GM12878 (cell line): ENCODE measurements around the gene HBB. TPM values are rescaled to one million over a fixed set of nuclear protein-coding genes. Genes with fewer than 3 reads are reported as not detected.

Experiments
- ATAC-seq: fragments of 200-7000 bp; cut with Tn5 transposase; 3 replicates; pipeline ENCODE4 v1.9.1; 2020; ENCODE audit warnings: mild to moderate bottlenecking, moderate library complexity
- Bru-seq: library from RNA; stranded (reverse); fragments of 400-500 nt; gene quantifications from one replicate; lab custom pipeline; 2021; lab: Mats Ljungman, UMichigan
- BruChase-seq, 2 experiments: library from RNA; stranded (reverse); fragments of 400-500 nt; gene quantifications; one replicate each; lab custom pipeline; 2021; lab: Mats Ljungman, UMichigan
- BruUV-seq: library from RNA; stranded (reverse); fragments of 400-500 nt; replicated peaks from 2 replicates; lab custom pipeline; 2021; lab: Mats Ljungman, UMichigan
- CTCF ChIA-PET: fragments of 300-600 bp; sonication (Branson Sonifier 250); formaldehyde crosslinking; extraction: SDS; loops from one replicate; lab custom pipeline; 2021; ENCODE audit warnings: inconsistent platforms; lab: Yijun Ruan, JAX
- POLR2A ChIA-PET: fragments of 350-600 bp; formaldehyde crosslinking; extraction: SDS; loops from one replicate; lab custom pipeline; 2021; ENCODE audit warnings: inconsistent platforms; lab: Charles Lee
- RAD21 ChIA-PET: fragments of 300-600 bp; sonication (Branson Sonifier 250); formaldehyde crosslinking; loops from one replicate; lab custom pipeline; 2023; ENCODE audit warnings: antibody characterized with exemption; ENCODE audit not compliant: unreplicated experiment; lab: Charles Lee
- SMC1A ChIA-PET: fragments of 300-600 bp; sonication (Branson Sonifier 250); formaldehyde crosslinking; loops from one replicate; lab custom pipeline; 2023; ENCODE audit not compliant: unreplicated experiment, uncharacterized antibody; lab: Charles Lee
- DNase-seq: peaks from one replicate; pipeline ENCODE4 v3.0.0-alpha.2; 2011; ENCODE audit warnings: low read depth, low spot score
- FAIRE-seq: peaks from 3 replicates; lab custom pipeline; 2011; peaks lifted over from hg19 to GRCh38; lab: Jason Lieb, UNC
- H2AFZ ChIP-seq: 2 replicates; pipeline ENCODE4 v1.6.0; 2011; ENCODE audit warnings: low read depth, low read length, control low read depth; ENCODE audit not compliant: control insufficient read depth
- H3K27ac ChIP-seq: 2 replicates; pipeline ENCODE4 v1.5.1; 2011; ENCODE audit warnings: control low read depth; ENCODE audit not compliant: control insufficient read depth, insufficient read depth
- H3K27me3 ChIP-seq, 2 experiments: replicated peaks in 1 of 2; 2 replicates each; pipeline versions ENCODE4 v1.6.0 to v1.6.1; 2011; ENCODE audit warnings: low read length in 1 of 2; ENCODE audit not compliant: control insufficient read depth in 2 of 2, insufficient read depth in 2 of 2
- H3K36me3 ChIP-seq, 2 experiments: 2 replicates each; pipeline ENCODE4 v1.5.1; 2011; ENCODE audit warnings: low read length in 1 of 2; ENCODE audit not compliant: control insufficient read depth in 2 of 2, insufficient read depth in 2 of 2
- H3K4me1 ChIP-seq: 2 replicates; pipeline ENCODE4 v1.6.1; 2011; ENCODE audit warnings: mild to moderate bottlenecking, low read length, moderate library complexity, mixed read lengths; ENCODE audit not compliant: control insufficient read depth, insufficient read depth
- H3K4me2 ChIP-seq: 2 replicates; pipeline ENCODE4 v1.6.0; 2011; ENCODE audit warnings: control low read depth; ENCODE audit not compliant: control insufficient read depth, insufficient read depth
- H3K4me3 ChIP-seq: fragments of 200-600 bp; sonication (generic); 2 replicates; pipeline ENCODE4 v1.5.1; 2016
- H3K79me2 ChIP-seq: 2 replicates; pipeline ENCODE4 v1.6.0; 2011; ENCODE audit warnings: low read length; ENCODE audit not compliant: control insufficient read depth, insufficient read depth
- H3K9ac ChIP-seq: 2 replicates; pipeline ENCODE4 v1.8.0; 2011; ENCODE audit warnings: low read length, control low read depth, mixed read lengths; ENCODE audit not compliant: control insufficient read depth, insufficient read depth
- H3K9me3 ChIP-seq: replicated peaks from 3 replicates; pipeline ENCODE4 v1.5.1; 2011; ENCODE audit warnings: mild to moderate bottlenecking, low read length; ENCODE audit not compliant: control insufficient read depth, insufficient read depth
- H4K20me1 ChIP-seq: 2 replicates; pipeline ENCODE4 v1.6.0; 2011; ENCODE audit not compliant: control insufficient read depth, insufficient read depth
- RBBP5 ChIP-seq: fragments of 200-600 bp; sonication (generic); conservative IDR thresholded peaks from 2 replicates; pipeline ENCODE4 v1.6.1; 2016
- WGBS: methylation state at CpG from one replicate; pipeline ENCODE4 v1.1.6; 2016; ENCODE audit warnings: low lambda C conversion rate; ENCODE audit not compliant: insufficient replicate concordance, insufficient coverage; ENCODE audit errors: missing lambda C conversion rate; 5-methylcytosine and 5-hydroxymethylcytosine counted together
- in situ Hi-C: fragments of 300-500 bp; cut with MboI; formaldehyde crosslinking; loops from 9 replicates; pipeline ENCODE4 v1.14.3; 2018; ENCODE audit warnings: mixed read lengths
- intact Hi-C: fragments of 100-400 bp; cut with micrococcal nuclease; formaldehyde crosslinking; loops from one replicate; pipeline ENCODE4 v1.14.2; 2022; ENCODE audit not compliant: unreplicated experiment
- long read RNA-seq, 2 experiments: library from polyadenylated mRNA; unstranded; transcript quantifications; one replicate each; pipeline ENCODE4 v2.0.0, GENCODE V29; 2019 to 2020
- polyA minus RNA-seq, 3 experiments: library from RNA; depleted of rRNA, polyadenylated mRNA; stranded (reverse); fragments of >200 nt; gene quantifications; 2 replicates each; pipeline ENCODE4 v1.2.3, GENCODE V29; 2011
- polyA plus RNA-seq, 11 experiments: library from polyadenylated mRNA; depleted of rRNA in 4 of 11; unstranded in 6 of 11; stranded (reverse) in 5 of 11; fragments of >200 nt; fragmentation: Nextera tagmentation in 4 of 11; fragmentation: Illumina TruSeq in 1 of 11; extraction: Ambion mirVana in 4 of 11; extraction: Trizol in 1 of 11; gene quantifications; 1 replicate in 1 of 11; 2 replicates in 10 of 11; pipeline versions ENCODE4 v1.2.1 to v1.2.3, GENCODE V29; 2011 to 2016; ENCODE audit warnings: inconsistent platforms in 2 of 11, missing spikeins in 2 of 11, low read depth in 1 of 11
- total RNA-seq, 4 experiments: library from RNA; depleted of rRNA in 3 of 4; stranded (reverse); fragments of >200 nt in 3 of 4; fragmentation: Illumina TruSeq in 1 of 4; extraction: Trizol in 1 of 4; gene quantifications; 2 replicates each; pipeline versions ENCODE4 v1.2.1 to v1.2.3, GENCODE V29; 2013 to 2021
- TF ChIP-seq, protein P1 (sequence below): IDR thresholded peaks from 2 replicates; pipeline ENCODE4 v1.6.1; 2012; ENCODE audit warnings: low read depth, low read length, improper control_type of control experiment

The HBB gene
- total RNA-seq (2013; cell fraction: nucleolus; rRNA removed): not detected in 2 replicates
- total RNA-seq (2014; rRNA removed): not detected in 2 replicates
- not detected in 2 replicates for total RNA-seq (2014; rRNA removed; fragmentation: Illumina TruSeq; extraction: Trizol)
- 0.36 TPM in 1 of 2 replicates, not detected in the other for total RNA-seq (2021)
- polyA plus RNA-seq (2011; ENCODE audit: low read depth): not detected
- not detected in 2 replicates for polyA plus RNA-seq (2011; rRNA removed)
- not detected in 2 replicates for polyA plus RNA-seq (2011; cell fraction: cytosol; rRNA removed)
- polyA plus RNA-seq (2011; cell fraction: nucleus; rRNA removed): not detected in 2 replicates
- polyA plus RNA-seq (2012): not detected in 2 replicates
- not detected in 2 replicates for polyA plus RNA-seq (2014; fragmentation: Illumina TruSeq; extraction: Trizol)
- polyA plus RNA-seq (2014; fragmentation: Nextera tagmentation; extraction: Ambion mirVana): not detected
- polyA plus RNA-seq (2014; rRNA removed): not detected in 2 replicates
- polyA plus RNA-seq (2016; fragmentation: Nextera tagmentation; extraction: Ambion mirVana): not detected
- polyA minus RNA-seq (2011; rRNA and poly(A)+ RNA removed): not detected in 2 replicates
- polyA minus RNA-seq (2011; cell fraction: cytosol; rRNA and poly(A)+ RNA removed): not detected in 2 replicates
- polyA minus RNA-seq (2011; cell fraction: nucleus; rRNA and poly(A)+ RNA removed): not detected in 2 replicates
- Bru-seq, nascent RNA: not detected
- not detected for BruChase-seq, experiment 1, labeled RNA remaining after a 6-hour chase
- BruChase-seq, experiment 2, labeled RNA remaining after a 2-hour chase: percentile 16 among the genes with signal in this experiment
- long read RNA-seq, experiment 1: 0 reads
- long read RNA-seq, experiment 2: 0 reads

- RAD21 ChIA-PET: no interaction called here
- Histone ChIP-seq H3K9me3 (no peaks in the 10 kb centered on the region), H3K4me3 (no peak within 1 kb of the TSS), H3K36me3 (no peaks in the 10 kb centered on the region), H3K27me3 (no peaks in the 10 kb centered on the region), H4K20me1 (no peaks in the 10 kb centered on the region), H3K27ac (no peak within 1 kb of the TSS), H3K79me2 (no peaks in the 10 kb centered on the region), H3K4me2 (no peak within 1 kb of the TSS), H3K9ac (no peak within 1 kb of the TSS), H2AFZ (no peak within 1 kb of the TSS), H3K4me1 (no peaks in the 10 kb centered on the region)
- DNase-seq (no peak), FAIRE-seq (no peak), ATAC-seq (no peak)
- 17% methylated on average over 3 of the region's 3 CpGs for WGBS
- BruUV-seq: no TSS peak
- CTCF ChIA-PET: no interaction called here
- SMC1A ChIA-PET: no interaction called here
- in situ Hi-C loops: no loop called here
- POLR2A ChIA-PET: no interaction called here
- TF ChIP-seq RBBP5: no peak
- TF ChIP-seq, protein P1, sequence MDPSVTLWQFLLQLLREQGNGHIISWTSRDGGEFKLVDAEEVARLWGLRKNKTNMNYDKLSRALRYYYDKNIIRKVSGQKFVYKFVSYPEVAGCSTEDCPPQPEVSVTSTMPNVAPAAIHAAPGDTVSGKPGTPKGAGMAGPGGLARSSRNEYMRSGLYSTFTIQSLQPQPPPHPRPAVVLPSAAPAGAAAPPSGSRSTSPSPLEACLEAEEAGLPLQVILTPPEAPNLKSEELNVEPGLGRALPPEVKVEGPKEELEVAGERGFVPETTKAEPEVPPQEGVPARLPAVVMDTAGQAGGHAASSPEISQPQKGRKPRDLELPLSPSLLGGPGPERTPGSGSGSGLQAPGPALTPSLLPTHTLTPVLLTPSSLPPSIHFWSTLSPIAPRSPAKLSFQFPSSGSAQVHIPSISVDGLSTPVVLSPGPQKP: no peak
- intact Hi-C loops: no loop called here
Measured at GRCh38 chr11:5226732-5227310, at the start of gene HBB. Gene HBB (minus strand): TSS chr11:5227071. CDS start chr11:5227021, 50 bp downstream.
